Measurements from ENCODE around the gene VSTM1.
A peak's percentile ranks its signal among the peaks of the same experiment; 100 is the strongest.
"Not testable (repeated sequence)": the region's sequence is repeated elsewhere in the genome, so short reads cannot be mapped to it uniquely, and the experiment has no call there.

The VSTM1 gene

GRCh38 chr19:54063350-54064116 lies at the start of gene VSTM1:
TSS of gene VSTM1 (minus strand) at chr19:54063897. CDS start at chr19:54063777, 120 bp downstream.
- no peaks in the 10 kb centered on the region for H3K36me3 Mint-ChIP-seq
- no peak within 1 kb of the TSS for H3K4me3 Mint-ChIP-seq
- H3K4me1 Mint-ChIP-seq: no peaks in the 10 kb centered on the region

DNA sequence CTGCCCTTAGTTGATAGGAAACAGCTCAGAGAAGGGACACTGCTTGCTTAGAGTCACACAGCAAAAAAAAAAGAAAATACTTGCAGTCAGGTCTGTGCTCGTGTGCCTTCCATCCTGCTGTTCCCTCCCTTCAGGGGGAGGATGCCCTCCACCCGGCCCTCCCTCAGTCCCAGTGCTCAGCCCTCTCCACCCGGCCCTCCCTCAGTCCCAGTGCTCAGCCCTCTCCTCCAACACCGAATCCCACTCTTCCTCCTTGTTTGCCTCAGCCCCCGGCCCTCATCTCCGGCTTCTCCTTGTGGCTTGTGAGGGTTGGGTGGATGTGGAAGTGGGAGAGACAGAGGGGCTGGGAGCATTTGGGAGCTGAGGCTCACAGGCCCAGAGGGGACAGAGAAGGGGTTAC lies 46.0 kb upstream of the VSTM1 start:
- H3K27ac Mint-ChIP-seq: no peak overlapping the region
- DNase-seq (ENCODE audit: low spot score in 2 of 2) (no peak), ATAC-seq (no peak)
- no peak overlapping the region for H3K4me3 Mint-ChIP-seq
- H3K36me3 Mint-ChIP-seq: peaks cover 100% of the 10 kb centered on the region
- H3K4me1 Mint-ChIP-seq: peaks cover 42% of the 10 kb centered on the region
- H3K9me3 Mint-ChIP-seq: no peaks in the 10 kb centered on the region

More at GRCh38 chr19:54063350-54064116, at the start of gene VSTM1:
- no peak for ATAC-seq
- no peak for DNase-seq (ENCODE audit: low spot score in 2 of 2)
- no peak within 1 kb of the TSS for H3K27ac Mint-ChIP-seq
- H3K9me3 Mint-ChIP-seq: no peaks in the 10 kb centered on the region

GRCh38 chr19:54108496-54108895 lies 44.8 kb upstream of the VSTM1 start:
- no peaks in the 10 kb centered on the region for H3K9me3 Mint-ChIP-seq
- no peak for ATAC-seq
- H3K36me3 Mint-ChIP-seq: peaks cover 93% of the 10 kb centered on the region

GRCh38 chr19:54107876-54108490 lies 44.3 kb upstream of the VSTM1 start:
- Mint-ChIP-seq H3K4me1 (peaks cover 38% of the 10 kb centered on the region), H3K27ac (no peak overlapping the region), H3K9me3 (no peaks in the 10 kb centered on the region), H3K36me3 (peaks cover 92% of the 10 kb centered on the region), H3K4me3 (no peak overlapping the region)
- no peak for ATAC-seq
- DNase-seq (ENCODE audit: low spot score in 2 of 2): no peak

More at GRCh38 chr19:54108496-54108895, 44.8 kb upstream of the VSTM1 start:
- Mint-ChIP-seq H3K4me1 (peaks cover 33% of the 10 kb centered on the region), H3K4me3 (no peak overlapping the region), H3K27ac (no peak overlapping the region)
- no peak for DNase-seq (ENCODE audit: low spot score in 2 of 2)

DNA sequence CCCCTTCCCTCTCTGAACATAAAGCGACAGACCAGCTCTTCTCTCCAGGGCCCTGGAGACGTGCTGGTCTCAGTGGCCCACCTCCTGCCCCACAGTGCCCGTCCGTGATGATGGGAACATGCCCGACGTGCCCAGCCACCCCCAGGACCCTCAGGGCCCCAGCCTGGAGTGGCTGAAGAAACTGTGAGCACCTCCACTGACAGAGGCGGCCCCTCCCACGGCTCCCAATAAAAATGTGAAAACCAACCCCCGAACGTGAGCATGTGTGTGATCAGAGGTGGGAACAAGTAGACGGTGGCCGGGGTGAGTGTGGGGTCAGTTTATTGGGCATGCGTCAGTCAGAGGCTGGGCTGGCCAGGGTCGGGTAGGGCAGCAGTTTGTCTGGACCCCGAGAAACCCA lies 43.0 kb upstream of the VSTM1 start:
- H3K36me3 Mint-ChIP-seq: peaks cover 87% of the 10 kb centered on the region
- no peak overlapping the region for H3K4me3 Mint-ChIP-seq
- H3K27ac Mint-ChIP-seq: no peak overlapping the region
- ATAC-seq (no peak), DNase-seq (ENCODE audit: low spot score in 2 of 2) (no peak)
- H3K9me3 Mint-ChIP-seq: no peaks in the 10 kb centered on the region
- peaks cover 45% of the 10 kb centered on the region for H3K4me1 Mint-ChIP-seq

DNA sequence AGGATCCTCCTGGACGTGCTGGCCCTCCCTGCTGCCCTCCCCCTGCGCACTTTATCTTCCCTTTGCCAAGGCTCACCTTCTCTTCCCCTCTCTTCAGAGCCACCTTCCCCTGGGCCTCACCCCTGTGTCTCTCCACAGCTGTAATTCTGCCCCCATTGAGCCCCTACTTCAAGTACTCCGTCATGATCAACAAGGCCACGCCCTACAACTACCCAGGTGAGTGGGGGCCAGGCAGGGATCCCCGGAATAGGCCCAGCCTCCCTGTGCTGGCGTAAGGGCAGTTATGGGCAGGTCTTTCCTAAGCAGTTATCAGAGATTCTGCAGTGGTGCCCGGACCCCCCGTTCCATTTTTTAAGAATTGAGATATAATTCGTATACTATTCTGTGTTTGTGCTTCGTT lies 42.1 kb upstream of the VSTM1 start:
- Mint-ChIP-seq H3K27ac (no peak overlapping the region), H3K36me3 (peaks cover 85% of the 10 kb centered on the region), H3K9me3 (no peaks in the 10 kb centered on the region), H3K4me1 (peaks cover 50% of the 10 kb centered on the region), H3K4me3 (no peak overlapping the region)
- no peak for DNase-seq (ENCODE audit: low spot score in 2 of 2)
- no peak for ATAC-seq

- Mint-ChIP-seq H3K9me3 (no peaks in the 10 kb centered on the region), H3K4me1 (peaks cover 45% of the 10 kb centered on the region), H3K4me3 (no peak overlapping the region), H3K27ac (no peak overlapping the region), H3K36me3 (peaks cover 78% of the 10 kb centered on the region)
- ATAC-seq: no peak
- DNase-seq (ENCODE audit: low spot score in 2 of 2): no peak
Observed at GRCh38 chr19:54104998-54105715, 41.5 kb upstream of the VSTM1 start.

- Mint-ChIP-seq H3K27ac (peak within 1 kb of the TSS; percentile 92), H3K36me3 (peaks cover 53% of the 10 kb centered on the region), H3K4me1 (peaks cover 39% of the 10 kb centered on the region), H3K9me3 (no peaks in the 10 kb centered on the region), H3K4me3 (peak within 1 kb of the TSS; percentile 96)
- DNase-seq (ENCODE audit: low spot score in 2 of 2) (peak; percentile 94 to 97), ATAC-seq (peak; percentile 99)
Observed at GRCh38 chr19:54102421-54103169, 38.9 kb upstream of the VSTM1 start, which contains the start of gene NDUFA3. TSS of gene NDUFA3 (plus strand) at chr19:54102855. CDS start at chr19:54102879, 24 bp downstream.

- DNase-seq (ENCODE audit: low spot score in 2 of 2) (peak in 1 of 2 donors; percentile 49), ATAC-seq (no peak)
- Mint-ChIP-seq H3K36me3 (peaks cover 40% of the 10 kb centered on the region), H3K4me3 (peak within 1 kb of the TSS; percentile 96), H3K27ac (peak within 1 kb of the TSS; percentile 50), H3K4me1 (peaks cover 37% of the 10 kb centered on the region), H3K9me3 (no peaks in the 10 kb centered on the region)
Observed at GRCh38 chr19:54100561-54100960, 36.9 kb upstream of the VSTM1 start, which contains the start of gene OSCAR. TSS of gene OSCAR (minus strand) at chr19:54100803. CDS start at chr19:54100792, 11 bp downstream.

- ATAC-seq; H3K27ac Mint-ChIP-seq; DNase-seq (ENCODE audit: low spot score in 2 of 2); H3K9me3 Mint-ChIP-seq; H3K4me3 Mint-ChIP-seq: not testable (repeated sequence)
- peaks cover 33% of the 10 kb centered on the region for H3K36me3 Mint-ChIP-seq
- H3K4me1 Mint-ChIP-seq: peaks cover 34% of the 10 kb centered on the region
Observed at GRCh38 chr19:54099903-54100255, 36.2 kb upstream of the VSTM1 start.

DNA sequence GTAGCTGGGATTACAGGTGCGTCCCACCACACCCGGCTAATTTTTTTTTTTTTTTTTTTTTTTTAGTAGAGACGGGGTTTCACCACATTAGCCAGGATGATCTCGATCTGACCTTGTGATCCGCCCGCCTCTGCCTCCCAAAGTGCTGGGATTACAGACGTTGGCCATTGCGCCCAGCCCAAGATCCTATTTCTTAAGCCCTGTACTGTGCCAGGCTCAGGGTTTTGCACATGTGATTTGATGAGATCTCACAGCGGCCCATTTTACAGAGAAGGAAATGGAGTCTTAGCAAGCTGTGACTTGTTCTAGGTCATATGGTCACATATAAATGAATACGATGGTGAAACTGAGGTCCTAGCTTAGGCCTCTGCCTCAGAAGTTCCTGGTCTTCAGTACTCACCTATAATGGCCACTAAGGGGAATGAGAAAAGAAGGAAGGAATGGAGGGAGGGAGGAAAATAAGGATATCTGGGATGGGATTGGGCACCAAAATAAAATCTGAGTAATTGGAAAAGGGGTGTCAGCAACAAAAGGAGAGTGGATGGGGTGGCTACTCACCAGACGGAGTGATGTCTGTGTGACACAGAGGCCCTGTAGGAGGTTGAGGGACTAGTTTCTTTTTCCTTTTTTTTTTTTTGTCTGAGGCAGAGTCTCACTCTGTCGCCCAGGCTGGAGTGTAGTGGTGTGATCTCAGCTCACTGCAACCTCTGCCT lies 35.6 kb upstream of the VSTM1 start:
- ATAC-seq (no peak), DNase-seq (ENCODE audit: low spot score in 2 of 2) (no peak)
- Mint-ChIP-seq H3K4me3 (no peak overlapping the region), H3K4me1 (peaks cover 34% of the 10 kb centered on the region), H3K9me3 (no peaks in the 10 kb centered on the region), H3K36me3 (peaks cover 28% of the 10 kb centered on the region), H3K27ac (no peak overlapping the region)

GRCh38 chr19:54096617-54097106 lies 33.0 kb upstream of the VSTM1 start:
- H3K9me3 Mint-ChIP-seq: no peaks in the 10 kb centered on the region
- DNase-seq (ENCODE audit: low spot score in 2 of 2) (no peak), ATAC-seq (peak; percentile 66)
- H3K4me1 Mint-ChIP-seq: peaks cover 21% of the 10 kb centered on the region
- H3K4me3 Mint-ChIP-seq: peak overlapping the region; percentile 76
- peaks cover 14% of the 10 kb centered on the region for H3K36me3 Mint-ChIP-seq
- H3K27ac Mint-ChIP-seq: peak overlapping the region; percentile 84

GRCh38 chr19:54095859-54096616 lies 32.3 kb upstream of the VSTM1 start:
- not testable (repeated sequence) for H3K9me3 Mint-ChIP-seq
- DNase-seq (ENCODE audit: low spot score in 2 of 2) (peak; percentile 36 to 66), ATAC-seq (peak; percentile 88)
- peak overlapping the region; percentile 76 for H3K4me3 Mint-ChIP-seq
- H3K4me1 Mint-ChIP-seq: peaks cover 16% of the 10 kb centered on the region
- H3K27ac Mint-ChIP-seq: peak overlapping the region; percentile 84
- H3K36me3 Mint-ChIP-seq: peaks cover 10% of the 10 kb centered on the region

Data from stimulated activated effector memory CD8-positive, alpha-beta T cell treated with anti-CD3 and anti-CD28 coated beads, Interleukin-12 subunit alpha, Interleukin-12 subunit beta, amount 100 ng/mL, for 72 hours (primary cell).